Nephron (organoid): ENCODE data around the gene ZSWIM5.

Experiments
- H3K27ac Mint-ChIP-seq, 3 experiments: 2 replicates each; pipeline ENCODE4 v1.8.0; 2020; ENCODE audit warnings: mixed read lengths in 3 of 3, mild to moderate bottlenecking in 2 of 3, moderate library complexity in 1 of 3
- H3K27me3 Mint-ChIP-seq: 2 replicates; pipeline ENCODE4 v1.8.0; 2021; ENCODE audit warnings: low read depth, mild to moderate bottlenecking, moderate library complexity, mixed read lengths
- H3K36me3 Mint-ChIP-seq: 2 replicates; pipeline ENCODE4 v1.8.0; 2020; ENCODE audit warnings: low read depth, mixed read lengths
- H3K4me1 Mint-ChIP-seq: 2 replicates; pipeline ENCODE4 v1.8.0; 2020; ENCODE audit warnings: mixed read lengths
- H3K4me3 Mint-ChIP-seq, 3 experiments: 2 replicates each; pipeline ENCODE4 v1.8.0; 2020; ENCODE audit warnings: mild to moderate bottlenecking in 3 of 3, mixed read lengths in 3 of 3, moderate library complexity in 2 of 3
- H3K9me3 Mint-ChIP-seq: 2 replicates; pipeline ENCODE4 v1.8.0; 2020; ENCODE audit warnings: mixed read lengths
- CTCF ChIP-seq, 3 experiments: fragments of 200-600 bp; sonication (generic); IDR thresholded peaks; one replicate each; pipeline ENCODE4 v1.5.0; 2021; ENCODE audit warnings: antibody characterized with exemption in 3 of 3; ENCODE audit not compliant: unreplicated experiment in 3 of 3

The ZSWIM5 gene

GRCh38 chr1:45047032-45047431 is 159.4 kb downstream of the ZSWIM5 start:
- H3K27ac Mint-ChIP-seq: no peak overlapping the region
- peaks cover 6% of the 10 kb centered on the region for H3K4me1 Mint-ChIP-seq
- no peaks in the 10 kb centered on the region for H3K27me3 Mint-ChIP-seq
- no peak overlapping the region for H3K4me3 Mint-ChIP-seq
- H3K9me3 Mint-ChIP-seq: no peaks in the 10 kb centered on the region
- TF ChIP-seq CTCF (IDR thresholded peaks at IDR 0.05; ENCODE audit: unreplicated experiment in 3 of 3): no peak
- H3K36me3 Mint-ChIP-seq: peaks cover 8% of the 10 kb centered on the region

DNA sequence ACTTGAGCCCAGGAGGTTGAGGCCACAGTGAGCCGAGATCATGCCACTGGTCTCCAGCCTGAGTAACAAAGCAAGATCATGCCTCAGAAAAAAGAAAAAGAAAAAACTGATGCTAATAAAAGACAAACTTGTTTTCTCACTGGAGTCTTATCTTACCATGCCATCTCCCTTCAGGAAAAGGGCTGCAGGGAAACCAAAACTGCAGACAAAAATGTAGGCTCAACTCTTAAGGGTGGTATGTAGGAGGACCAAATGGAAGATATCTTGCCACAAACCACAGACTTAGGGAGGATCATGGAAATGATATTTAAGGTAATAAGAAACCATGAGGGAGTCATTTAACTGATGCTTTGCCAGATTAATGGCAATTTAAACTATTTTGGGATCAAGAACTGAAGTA is 161.5 kb downstream of the ZSWIM5 start:
- H3K4me3 Mint-ChIP-seq: no peak overlapping the region
- TF ChIP-seq CTCF (IDR thresholded peaks at IDR 0.05; ENCODE audit: unreplicated experiment in 3 of 3): no peak
- no peaks in the 10 kb centered on the region for H3K4me1 Mint-ChIP-seq
- no peaks in the 10 kb centered on the region for H3K27me3 Mint-ChIP-seq
- H3K27ac Mint-ChIP-seq: no peak overlapping the region
- H3K36me3 Mint-ChIP-seq: peaks cover 8% of the 10 kb centered on the region
- H3K9me3 Mint-ChIP-seq: no peaks in the 10 kb centered on the region

DNA sequence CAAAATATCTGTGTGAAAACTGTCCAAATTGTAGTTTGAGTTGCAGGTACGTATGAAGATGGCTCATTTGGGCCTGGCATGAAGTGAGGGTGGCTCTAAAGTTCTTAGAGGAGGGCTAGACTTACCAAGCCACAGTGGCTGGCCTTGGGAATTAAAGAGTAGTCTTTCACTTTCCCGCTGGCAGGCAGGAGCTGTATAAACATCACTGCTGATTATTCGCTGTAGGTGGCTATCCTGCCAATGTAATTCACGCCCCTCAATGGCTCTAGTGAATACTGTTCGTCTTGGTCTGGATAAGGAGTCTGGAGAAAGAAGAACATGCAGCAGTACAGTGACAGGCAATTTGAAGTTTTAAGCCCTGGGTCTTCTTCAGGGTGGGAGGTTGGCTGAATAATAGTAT is 163.3 kb downstream of the ZSWIM5 start:
- no peak overlapping the region for H3K27ac Mint-ChIP-seq
- H3K27me3 Mint-ChIP-seq: no peaks in the 10 kb centered on the region
- no peak for TF ChIP-seq CTCF (IDR thresholded peaks at IDR 0.05; ENCODE audit: unreplicated experiment in 3 of 3)
- H3K4me1 Mint-ChIP-seq: no peaks in the 10 kb centered on the region
- no peaks in the 10 kb centered on the region for H3K9me3 Mint-ChIP-seq
- H3K36me3 Mint-ChIP-seq: peaks cover 8% of the 10 kb centered on the region
- no peak overlapping the region for H3K4me3 Mint-ChIP-seq

GRCh38 chr1:45040297-45040696 is 166.1 kb downstream of the ZSWIM5 start:
- Mint-ChIP-seq H3K4me1 (no peaks in the 10 kb centered on the region), H3K4me3 (no peak overlapping the region), H3K27me3 (no peaks in the 10 kb centered on the region), H3K36me3 (peaks cover 8% of the 10 kb centered on the region), H3K27ac (no peak overlapping the region), H3K9me3 (no peaks in the 10 kb centered on the region)
- no peak for TF ChIP-seq CTCF (IDR thresholded peaks at IDR 0.05; ENCODE audit: unreplicated experiment in 3 of 3)

- peaks cover 8% of the 10 kb centered on the region for H3K36me3 Mint-ChIP-seq
- no peaks in the 10 kb centered on the region for H3K4me1 Mint-ChIP-seq
- no peaks in the 10 kb centered on the region for H3K9me3 Mint-ChIP-seq
- no peak for TF ChIP-seq CTCF (IDR thresholded peaks at IDR 0.05; ENCODE audit: unreplicated experiment in 3 of 3)
- no peak overlapping the region for H3K4me3 Mint-ChIP-seq
- H3K27me3 Mint-ChIP-seq: no peaks in the 10 kb centered on the region
- H3K27ac Mint-ChIP-seq: no peak overlapping the region
Measured at GRCh38 chr1:45038661-45039364, 167.6 kb downstream of the ZSWIM5 start.

GRCh38 chr1:45038240-45038639 is 168.2 kb downstream of the ZSWIM5 start:
- no peaks in the 10 kb centered on the region for H3K27me3 Mint-ChIP-seq
- peaks cover 8% of the 10 kb centered on the region for H3K36me3 Mint-ChIP-seq
- no peak overlapping the region for H3K4me3 Mint-ChIP-seq
- no peak for TF ChIP-seq CTCF (IDR thresholded peaks at IDR 0.05; ENCODE audit: unreplicated experiment in 3 of 3)
- H3K9me3 Mint-ChIP-seq: no peaks in the 10 kb centered on the region
- H3K27ac Mint-ChIP-seq: no peak overlapping the region
- H3K4me1 Mint-ChIP-seq: no peaks in the 10 kb centered on the region
